Esophagus squamous epithelium (tissue), 4 donors: ENCODE results near the gene ZSCAN1.

Source experiments
- POLR2A ChIP-seq, 4 donors: fragments of 450-650 bp; IDR thresholded peaks; one replicate each; pipeline ENCODE4 v1.6.1; 2017; ENCODE audit warnings: antibody characterized with exemption in 4 of 4, mild to moderate bottlenecking in 4 of 4, moderate library complexity in 3 of 4
- TF ChIP-seq, protein P1 (sequence below), 6 experiments: fragments of 450-650 bp in 4 of 6; fragments of 200-600 bp in 2 of 6; sonication (generic) in 2 of 6; IDR thresholded peaks; one replicate each; pipeline ENCODE4 v1.5.1; 2016 to 2019; ENCODE audit warnings: antibody characterized with exemption in 6 of 6, mild to moderate bottlenecking in 4 of 6, moderate library complexity in 4 of 6

- TF ChIP-seq, protein P1, sequence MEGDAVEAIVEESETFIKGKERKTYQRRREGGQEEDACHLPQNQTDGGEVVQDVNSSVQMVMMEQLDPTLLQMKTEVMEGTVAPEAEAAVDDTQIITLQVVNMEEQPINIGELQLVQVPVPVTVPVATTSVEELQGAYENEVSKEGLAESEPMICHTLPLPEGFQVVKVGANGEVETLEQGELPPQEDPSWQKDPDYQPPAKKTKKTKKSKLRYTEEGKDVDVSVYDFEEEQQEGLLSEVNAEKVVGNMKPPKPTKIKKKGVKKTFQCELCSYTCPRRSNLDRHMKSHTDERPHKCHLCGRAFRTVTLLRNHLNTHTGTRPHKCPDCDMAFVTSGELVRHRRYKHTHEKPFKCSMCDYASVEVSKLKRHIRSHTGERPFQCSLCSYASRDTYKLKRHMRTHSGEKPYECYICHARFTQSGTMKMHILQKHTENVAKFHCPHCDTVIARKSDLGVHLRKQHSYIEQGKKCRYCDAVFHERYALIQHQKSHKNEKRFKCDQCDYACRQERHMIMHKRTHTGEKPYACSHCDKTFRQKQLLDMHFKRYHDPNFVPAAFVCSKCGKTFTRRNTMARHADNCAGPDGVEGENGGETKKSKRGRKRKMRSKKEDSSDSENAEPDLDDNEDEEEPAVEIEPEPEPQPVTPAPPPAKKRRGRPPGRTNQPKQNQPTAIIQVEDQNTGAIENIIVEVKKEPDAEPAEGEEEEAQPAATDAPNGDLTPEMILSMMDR (IDR thresholded peaks at IDR 0.05): no peak
- no peak for TF ChIP-seq POLR2A (IDR thresholded peaks at IDR 0.05)
These were observed 19.7 kb upstream of the ZSCAN1 start for GRCh38 chr19:58014141-58014540.
